Stimulated activated CD4-positive, alpha-beta T cell treated with anti-CD3 and anti-CD28 coated beads, Interleukin-15, amount 100 ng/mL, for 24 hours (primary cell): ENCODE data around the gene MYRF.
A peak's percentile ranks its signal among the peaks of the same experiment; 100 is the strongest.

Source experiments
- DNase-seq: peaks from one replicate; pipeline ENCODE4 v3.0.0-alpha.2; 2020

Gene MYRF

DNA sequence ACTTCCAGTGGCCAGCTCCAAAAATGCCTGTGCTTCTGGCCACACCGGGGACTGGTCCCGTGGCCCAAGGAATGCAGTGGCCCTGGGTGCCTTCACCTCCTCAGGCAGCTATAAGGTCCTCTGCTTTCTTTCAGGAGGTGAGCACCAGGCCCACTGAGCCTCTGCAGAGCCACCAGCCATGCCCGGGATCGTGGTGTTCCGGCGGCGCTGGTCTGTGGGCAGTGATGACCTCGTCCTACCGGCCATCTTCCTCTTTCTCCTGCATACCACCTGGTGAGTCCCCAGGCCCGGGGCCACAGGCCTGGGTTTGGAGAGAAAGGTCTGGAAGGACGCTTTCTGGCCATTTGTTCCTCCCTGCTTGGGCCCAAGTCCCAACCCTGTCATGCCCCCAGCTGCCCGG, 32.5 kb upstream of the MYRF start:
- DNase-seq: no peak

- no peak for DNase-seq
Measured at GRCh38 chr11:61720597-61720996, 31.8 kb upstream of the MYRF start.

- DNase-seq: no peak
Measured at GRCh38 chr11:61724437-61724836, 28.0 kb upstream of the MYRF start.

DNA sequence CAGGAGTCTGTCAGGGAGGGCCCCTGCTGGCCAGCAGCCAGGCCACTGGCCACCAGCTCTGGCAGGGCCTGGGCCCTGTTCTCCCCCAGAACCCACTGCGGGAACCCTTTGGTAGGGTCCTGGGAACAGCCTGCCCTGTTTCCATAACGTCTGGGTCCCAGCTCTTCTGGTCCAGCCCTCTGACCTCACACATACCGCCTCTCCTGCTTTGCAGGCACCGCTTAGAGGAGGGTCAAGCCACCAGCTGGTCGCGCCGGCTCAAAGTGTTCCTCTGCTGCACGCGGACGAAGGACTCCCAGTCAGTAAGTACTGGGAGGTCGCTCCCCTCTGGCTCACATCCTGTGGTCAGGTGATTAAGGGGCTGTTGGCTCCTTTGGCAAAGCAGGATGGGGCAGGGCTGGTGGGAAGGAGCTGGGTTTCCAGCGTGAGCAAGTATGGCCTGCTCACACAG, 26.6 kb upstream of the MYRF start:
- DNase-seq: no peak

GRCh38 chr11:61726775-61727174, 25.7 kb upstream of the MYRF start:
- DNase-seq: no peak

- no peak for DNase-seq
Measured at GRCh38 chr11:61727401-61727811, 25.0 kb upstream of the MYRF start.

GRCh38 chr11:61728066-61728939, 24.1 kb upstream of the MYRF start:
- DNase-seq: no peak

DNA sequence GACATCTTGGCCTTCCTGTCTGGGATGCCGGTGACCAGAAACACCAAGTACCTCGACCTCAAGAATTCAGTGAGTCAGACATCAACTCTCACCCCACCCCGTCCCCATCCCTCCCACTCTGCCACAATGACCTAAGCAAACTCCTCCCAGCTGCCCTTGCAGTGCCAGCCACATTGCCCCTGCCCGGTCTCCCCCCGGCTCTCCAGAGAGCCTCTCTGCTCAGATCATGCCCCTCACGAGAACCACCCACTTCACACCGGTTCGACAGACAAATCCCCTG, 23.6 kb upstream of the MYRF start:
- no peak for DNase-seq

GRCh38 chr11:61730240-61730994, 22.0 kb upstream of the MYRF start:
- no peak for DNase-seq

DNA sequence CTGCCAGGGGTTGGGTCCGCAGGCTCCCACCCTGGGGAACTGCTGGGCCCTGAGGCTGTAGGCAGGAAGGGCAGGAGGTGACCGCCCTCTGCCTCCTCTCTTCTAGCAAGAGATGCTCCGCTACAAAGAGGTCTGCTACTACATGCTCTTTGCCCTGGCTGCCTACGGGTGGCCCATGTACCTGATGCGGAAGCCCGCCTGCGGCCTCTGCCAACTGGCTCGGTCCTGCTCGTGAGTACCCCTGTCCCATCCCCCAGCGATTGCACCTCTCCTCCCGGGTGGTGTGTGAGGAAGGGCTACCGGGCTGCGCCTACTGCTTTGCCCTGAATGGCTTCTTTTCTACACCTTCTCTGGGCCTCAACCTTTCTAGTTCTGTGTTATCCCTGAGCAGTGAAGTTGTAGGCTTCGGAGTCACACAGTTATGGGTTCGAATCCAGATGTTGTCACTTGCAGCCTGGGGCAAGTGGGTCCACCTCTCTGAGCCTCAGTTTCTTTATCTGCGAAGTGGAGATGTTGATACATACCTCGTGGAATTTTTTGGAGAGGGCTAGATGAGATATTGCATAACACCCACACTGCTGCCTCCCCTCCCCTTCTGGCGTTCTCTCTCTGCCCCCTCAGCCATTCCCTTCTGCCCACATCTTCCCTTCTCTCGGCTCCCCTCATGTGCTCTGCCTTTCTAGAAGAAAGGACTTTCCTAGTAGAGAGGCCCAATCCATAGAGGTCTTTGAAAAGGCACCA, 21.1 kb upstream of the MYRF start:
- no peak for DNase-seq

GRCh38 chr11:61731952-61732675, 20.3 kb upstream of the MYRF start:
- no peak for DNase-seq

DNA sequence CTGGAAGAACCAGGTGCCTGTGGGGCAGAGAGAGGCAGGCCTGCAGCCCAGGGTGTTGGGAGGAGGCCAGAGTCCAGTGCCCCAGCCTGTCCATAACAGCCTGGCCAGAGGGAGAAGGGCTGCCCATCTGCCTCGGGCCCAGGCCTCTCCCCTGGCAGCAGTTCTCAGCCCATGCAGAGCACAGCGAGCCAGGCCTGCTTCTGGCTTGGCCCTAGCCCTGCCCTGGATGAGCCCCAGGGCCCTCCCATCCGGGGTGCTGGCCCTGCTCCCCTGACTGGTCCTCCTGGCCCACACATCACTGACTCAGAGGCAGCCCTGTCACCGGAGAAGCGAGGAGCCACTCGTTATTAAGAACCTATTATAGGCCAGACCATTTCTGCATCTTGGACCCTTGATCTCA, 19.7 kb upstream of the MYRF start:
- DNase-seq: no peak

- peak; percentile 88 for DNase-seq
Measured at GRCh38 chr11:61733120-61733978, 19.1 kb upstream of the MYRF start.

DNA sequence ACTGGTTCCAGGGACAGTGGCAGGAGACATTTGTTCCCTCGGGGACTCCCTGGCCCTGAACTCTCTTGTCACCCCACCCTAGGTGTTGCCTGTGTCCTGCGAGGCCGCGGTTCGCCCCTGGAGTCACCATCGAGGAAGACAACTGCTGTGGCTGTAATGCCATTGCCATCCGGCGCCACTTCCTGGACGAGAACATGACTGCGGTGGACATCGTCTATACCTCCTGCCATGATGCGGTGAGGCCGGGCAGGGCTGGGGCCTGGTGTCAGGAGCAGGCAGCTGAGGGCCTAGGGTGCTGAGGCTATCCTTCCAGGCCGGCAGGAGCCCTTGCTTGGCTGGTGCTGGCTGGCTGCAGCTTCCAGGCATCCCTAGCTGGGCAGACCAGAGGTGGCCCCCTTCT, 17.7 kb upstream of the MYRF start:
- no peak for DNase-seq

DNA sequence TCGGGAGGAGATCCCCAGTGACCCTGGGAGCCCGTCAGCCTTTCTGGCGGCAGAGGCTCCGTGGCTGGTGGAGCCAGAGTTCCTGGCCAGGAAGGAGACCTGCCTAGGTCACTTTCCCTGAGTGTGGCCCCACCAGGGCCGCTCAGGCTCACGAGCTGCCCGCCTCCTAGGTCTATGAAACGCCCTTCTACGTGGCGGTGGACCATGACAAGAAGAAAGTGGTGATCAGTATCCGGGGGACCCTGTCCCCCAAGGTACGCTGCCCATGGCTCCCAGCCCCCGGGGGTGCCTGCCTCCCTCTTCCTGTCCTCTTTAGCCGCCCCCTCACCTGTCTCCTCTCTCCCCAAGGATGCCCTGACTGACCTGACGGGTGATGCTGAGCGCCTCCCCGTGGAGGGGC, 17.0 kb upstream of the MYRF start:
- DNase-seq: no peak

GRCh38 chr11:61736310-61736709, 16.1 kb upstream of the MYRF start:
- no peak for DNase-seq

DNA sequence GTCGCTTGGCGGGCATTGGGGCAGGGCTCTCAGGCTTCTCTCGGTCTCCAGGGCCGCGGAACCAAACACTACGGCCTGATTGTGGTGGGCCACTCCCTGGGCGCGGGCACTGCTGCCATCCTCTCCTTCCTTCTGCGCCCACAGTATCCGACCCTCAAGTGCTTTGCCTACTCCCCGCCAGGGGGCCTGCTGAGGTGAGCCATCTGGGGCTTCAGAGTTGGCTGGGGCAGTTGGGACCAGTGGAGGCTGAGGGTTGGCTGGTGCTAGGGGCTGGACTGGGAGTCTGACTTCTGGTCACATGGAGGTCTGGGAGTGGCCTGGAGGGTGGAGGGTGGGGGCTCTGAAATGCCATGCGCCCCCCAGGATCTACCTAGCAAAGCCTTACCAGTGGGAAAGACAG, 15.3 kb upstream of the MYRF start:
- DNase-seq: no peak

- DNase-seq: no peak
Measured at GRCh38 chr11:61737636-61738386, 14.6 kb upstream of the MYRF start.

- no peak for DNase-seq
Measured at GRCh38 chr11:61738776-61739175, 13.7 kb upstream of the MYRF start.

- DNase-seq: no peak
Measured at GRCh38 chr11:61739413-61739812, 13.0 kb upstream of the MYRF start.

GRCh38 chr11:61739966-61740365, 12.5 kb upstream of the MYRF start:
- DNase-seq: no peak
